NCI-H82 treated with DMSO at 0.1 percent for 48 hours (cell line): ENCODE data around the gene EMILIN2.
"Not testable (repeated sequence)": the region's sequence is repeated elsewhere in the genome, so short reads cannot be mapped to it uniquely, and the experiment has no call there.

Experiments used
- DNase-seq: peaks from one replicate; lab custom pipeline; 2025; ENCODE audit not compliant: unreplicated experiment; lab: John Stamatoyannopoulos, UW

EMILIN2 gene

DNA sequence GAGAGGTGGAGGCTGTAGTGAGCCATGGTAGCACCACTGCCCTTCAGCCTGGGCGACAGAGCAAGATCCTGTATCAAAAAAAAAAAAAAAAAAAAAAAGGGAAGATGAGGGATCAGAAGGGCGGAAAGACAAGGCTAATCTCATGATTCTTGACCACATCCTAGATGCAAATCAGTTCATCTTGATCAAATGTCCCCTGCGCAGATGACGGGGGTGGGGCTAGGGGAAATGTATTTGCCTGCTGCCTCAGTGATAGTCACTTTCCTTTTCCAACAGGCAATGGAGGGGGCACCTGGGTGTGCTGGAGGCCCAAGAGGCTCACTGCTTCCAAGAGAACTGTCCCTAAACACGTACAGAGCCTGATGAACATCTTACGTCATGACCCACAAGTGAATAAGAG, 3.7 kb upstream of the EMILIN2 start:
- no peak for DNase-seq

DNA sequence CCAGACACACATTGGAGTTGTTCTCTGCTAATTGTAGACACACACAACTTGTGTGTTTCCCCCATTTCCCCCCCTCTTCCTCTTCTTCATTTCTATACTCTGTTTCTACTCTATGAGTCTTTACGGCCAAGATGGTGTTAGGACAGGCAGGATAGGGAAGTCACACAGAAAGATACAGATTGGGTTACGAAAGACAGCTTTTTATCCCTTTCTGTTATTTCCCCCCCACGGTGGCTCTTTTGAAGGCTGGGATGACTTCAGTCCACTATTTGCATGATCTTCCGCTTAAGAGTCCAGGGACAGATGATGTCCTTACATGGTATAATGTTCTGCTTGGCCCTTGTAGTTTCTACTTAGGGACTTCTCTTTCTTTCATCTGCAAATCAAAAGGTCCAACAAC, 1.6 kb upstream of the EMILIN2 start:
- DNase-seq = no peak

GRCh38 chr18:2847317-2848246, 776 bp downstream of the EMILIN2 start:
- no peak for DNase-seq

GRCh38 chr18:2848247-2849246, 1.7 kb downstream of the EMILIN2 start:
- no peak for DNase-seq

GRCh38 chr18:2850816-2851215, 4.0 kb downstream of the EMILIN2 start:
- no peak for DNase-seq

GRCh38 chr18:2851771-2852170, 5.0 kb downstream of the EMILIN2 start:
- no peak for DNase-seq

DNA sequence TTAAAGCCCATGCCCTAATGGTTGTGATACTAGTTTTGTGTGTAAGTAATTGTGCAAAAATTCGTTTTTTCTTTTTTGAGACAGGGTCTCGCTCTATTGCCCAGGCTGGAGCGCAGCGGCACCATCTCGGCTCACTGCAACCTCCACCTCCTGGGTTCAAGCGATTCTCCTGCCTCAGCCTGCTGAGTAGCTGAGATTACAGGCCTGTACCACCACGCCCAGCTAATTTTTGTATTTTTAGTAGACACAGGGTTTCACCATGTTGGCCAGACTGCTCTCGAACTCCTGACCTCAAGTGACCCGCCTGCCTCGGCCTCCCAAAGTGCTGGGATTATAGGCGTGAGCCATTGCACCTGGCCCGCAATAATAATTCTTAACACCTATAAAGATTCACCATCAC, 5.7 kb downstream of the EMILIN2 start:
- not testable (repeated sequence) for DNase-seq

DNA sequence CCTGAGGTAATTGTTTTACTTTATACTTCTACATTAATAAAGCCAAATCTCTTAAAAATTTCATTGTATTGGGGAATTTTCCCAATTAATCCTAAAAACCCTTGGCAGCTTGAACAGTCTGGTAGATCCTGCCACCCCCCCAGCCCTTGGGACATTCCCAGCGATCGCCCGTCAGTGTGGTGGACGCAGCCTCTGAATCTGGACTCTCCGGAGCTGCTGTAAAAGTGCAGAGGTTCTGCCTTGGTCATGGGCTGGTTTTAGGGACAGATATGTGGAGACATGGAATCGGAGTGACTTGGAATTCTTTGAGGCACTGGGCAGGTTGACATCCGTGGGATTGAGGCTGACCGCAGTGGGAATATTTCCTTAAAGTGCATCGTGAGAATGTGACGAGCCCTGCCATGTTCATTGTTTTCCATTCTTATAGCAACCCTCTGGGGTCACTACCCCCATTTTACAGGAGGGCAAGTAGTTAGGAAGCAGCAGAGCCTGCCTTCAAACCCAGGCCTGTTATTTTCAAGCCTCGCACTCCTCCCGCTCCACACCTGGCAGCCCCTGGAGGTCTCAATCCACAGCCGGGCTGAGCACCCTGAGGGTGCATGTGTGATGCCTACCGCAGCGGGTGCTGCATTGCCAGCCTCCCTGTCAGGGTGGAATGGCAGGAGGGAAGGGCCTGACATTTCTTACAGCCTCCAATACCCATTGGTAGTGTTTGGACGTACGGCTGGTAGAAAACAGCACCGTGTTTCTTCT, 6.5 kb downstream of the EMILIN2 start:
- DNase-seq = no peak

DNA sequence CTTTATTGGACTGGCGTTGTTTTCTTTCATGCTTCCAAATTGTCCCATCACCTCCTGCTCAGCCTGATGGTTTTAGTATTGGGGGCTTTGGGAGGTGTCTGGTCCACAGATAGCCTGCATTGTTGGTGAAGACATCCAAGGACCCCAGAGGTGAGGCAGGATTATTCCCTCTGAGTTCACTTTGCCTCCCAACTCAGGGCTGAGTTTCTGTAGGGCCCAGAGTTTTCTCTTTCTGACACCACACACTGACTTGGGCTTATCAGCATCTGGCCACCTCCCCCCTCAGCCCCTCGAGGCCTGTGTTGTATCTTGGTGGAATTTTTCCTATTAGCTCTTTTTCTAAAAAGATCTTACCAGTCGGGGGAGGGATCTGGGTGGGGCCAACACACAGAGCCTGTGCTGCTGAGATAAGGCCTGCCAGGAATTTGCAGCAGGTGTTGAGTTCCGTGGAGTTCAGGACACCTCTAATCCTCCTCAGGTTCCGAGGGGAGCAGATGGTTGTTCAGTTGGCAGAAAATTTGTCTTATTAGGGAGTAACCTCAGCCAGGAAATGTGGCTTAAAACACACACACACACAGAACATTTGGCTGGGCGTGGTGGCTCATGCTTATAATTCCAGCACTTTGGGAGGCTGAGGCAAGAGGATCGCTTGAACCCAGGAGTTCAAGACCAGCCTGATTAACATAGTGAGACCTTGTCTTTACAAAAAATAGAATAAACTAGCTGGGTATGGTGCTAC, 7.3 kb downstream of the EMILIN2 start:
- no peak for DNase-seq

DNA sequence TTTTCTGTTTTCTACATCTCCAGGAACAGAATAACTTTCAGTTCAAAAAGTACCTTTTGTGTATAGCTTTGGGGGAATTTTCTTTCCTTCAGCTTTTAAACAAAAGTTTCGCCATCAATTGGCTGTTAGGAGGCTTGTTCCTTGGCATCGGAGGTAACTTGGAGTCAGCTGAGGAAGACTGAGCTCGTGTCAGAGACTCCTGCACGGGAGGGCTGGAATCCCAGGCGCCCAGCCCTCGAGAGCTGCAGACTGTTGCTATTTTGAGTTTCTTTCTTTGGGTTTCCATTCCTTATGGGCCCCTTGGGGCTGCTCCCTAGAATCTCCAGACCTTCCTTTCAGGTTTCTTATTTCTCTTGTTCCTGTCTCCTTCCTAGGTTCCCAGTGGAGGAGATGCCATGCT, 8.1 kb downstream of the EMILIN2 start:
- DNase-seq = no peak

DNA sequence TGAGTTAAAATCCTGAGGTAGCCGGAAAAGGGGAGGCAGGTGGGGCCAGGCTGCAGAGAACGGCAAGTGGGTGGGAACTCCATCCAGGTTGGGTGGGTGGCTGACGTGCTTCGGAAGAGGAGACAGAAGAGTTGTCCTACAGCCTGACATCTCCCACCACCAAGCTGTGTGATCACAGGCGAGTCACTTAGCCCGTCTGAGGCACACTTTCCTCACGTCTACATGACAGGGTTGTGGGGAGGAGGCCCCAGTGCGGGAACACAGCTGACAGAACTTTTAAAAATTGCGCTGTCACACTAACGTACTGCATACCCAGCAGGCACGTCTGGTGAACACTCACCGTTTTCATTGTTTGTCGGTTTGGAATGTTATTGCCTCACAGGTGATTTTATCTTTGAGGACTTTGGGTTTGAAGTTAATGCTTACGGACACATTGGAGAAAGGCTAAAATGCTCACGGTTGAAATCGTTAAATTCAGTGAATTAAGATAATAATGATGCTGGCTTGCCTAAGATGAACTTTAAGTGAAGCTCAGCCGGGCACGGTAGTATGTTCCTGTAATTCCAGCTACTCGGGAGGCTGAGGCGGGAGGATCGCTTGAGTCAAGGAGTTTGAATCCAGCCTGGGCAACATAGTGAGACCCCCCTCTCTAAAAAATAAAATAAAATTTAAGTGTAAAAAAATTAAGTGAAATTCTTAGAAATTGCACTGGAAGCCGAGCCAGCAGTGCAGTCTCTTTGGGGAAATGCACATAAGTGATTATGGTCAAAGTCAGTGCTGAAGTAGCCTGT, 8.9 kb downstream of the EMILIN2 start:
- no peak for DNase-seq

DNA sequence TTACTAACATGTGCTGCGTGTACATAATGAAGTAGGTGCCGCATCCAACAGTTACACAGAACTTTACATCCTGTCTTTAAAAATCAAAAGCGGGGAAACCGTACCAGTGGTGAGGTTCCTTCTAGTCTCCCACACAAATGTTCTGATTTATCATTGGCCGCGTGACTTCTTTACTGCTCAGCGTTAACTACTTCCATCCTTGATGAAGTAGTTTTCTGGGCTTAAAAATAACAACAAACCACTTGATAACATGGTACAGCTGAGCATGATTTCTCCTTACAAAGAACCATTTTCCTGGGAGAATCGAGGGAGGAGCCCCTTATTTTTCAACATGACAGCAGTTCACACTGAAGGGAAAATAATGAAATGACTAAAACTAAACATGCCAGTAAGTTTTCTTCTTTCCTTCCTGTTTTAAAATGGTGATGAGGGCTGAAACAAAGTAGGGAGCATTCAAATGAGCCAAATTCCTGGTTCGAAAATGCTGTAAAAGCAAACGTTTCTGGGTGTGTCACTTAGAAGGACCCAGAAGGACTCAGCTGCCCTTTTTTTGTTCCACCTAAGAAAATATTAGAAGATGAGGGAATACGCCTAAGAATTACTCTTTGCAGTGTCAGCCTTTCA, 9.9 kb downstream of the EMILIN2 start:
- DNase-seq = no peak

GRCh38 chr18:2857491-2858131, 10.8 kb downstream of the EMILIN2 start:
- DNase-seq = no peak

DNA sequence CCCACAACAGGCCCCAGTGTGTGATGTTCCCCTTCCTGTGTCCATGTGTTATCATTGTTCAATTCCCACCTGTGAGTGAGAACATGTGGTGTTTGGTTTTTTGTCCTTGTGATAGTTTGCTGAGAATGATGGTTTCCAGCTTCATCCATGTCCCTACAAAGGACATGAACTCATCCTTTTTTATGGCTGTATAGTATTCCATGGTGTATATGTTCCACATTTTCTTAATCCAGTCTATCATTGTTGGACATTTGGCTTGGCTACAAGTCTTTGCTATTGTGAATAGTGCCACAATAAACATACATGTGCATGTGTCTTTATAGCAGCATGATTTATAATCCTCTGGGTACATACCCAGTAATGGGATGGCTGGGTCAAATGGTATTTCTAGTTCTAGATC, 13.6 kb downstream of the EMILIN2 start:
- DNase-seq = not testable (repeated sequence)

DNA sequence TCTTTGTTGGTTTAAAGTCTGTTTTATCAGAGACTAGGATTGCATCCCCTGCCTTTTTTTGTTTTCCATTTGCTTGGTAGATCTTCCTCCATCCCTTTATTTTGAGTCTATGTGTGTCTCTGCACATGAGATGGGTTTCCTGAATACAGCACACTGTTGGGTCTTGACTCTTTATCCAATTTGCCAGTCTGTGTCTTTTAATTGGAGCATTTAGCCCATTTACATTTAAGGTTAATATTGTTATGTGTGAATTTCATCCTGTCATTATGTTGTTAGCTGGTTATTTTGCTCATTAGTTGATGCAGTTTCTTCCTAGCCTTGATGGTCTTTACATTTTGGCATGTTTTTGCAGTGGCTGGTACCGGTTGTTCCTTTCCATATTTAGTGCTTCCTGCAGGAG, 17.2 kb downstream of the EMILIN2 start:
- DNase-seq = not testable (repeated sequence)

GRCh38 chr18:2866465-2866864, 19.7 kb downstream of the EMILIN2 start:
- DNase-seq = not testable (repeated sequence)

DNA sequence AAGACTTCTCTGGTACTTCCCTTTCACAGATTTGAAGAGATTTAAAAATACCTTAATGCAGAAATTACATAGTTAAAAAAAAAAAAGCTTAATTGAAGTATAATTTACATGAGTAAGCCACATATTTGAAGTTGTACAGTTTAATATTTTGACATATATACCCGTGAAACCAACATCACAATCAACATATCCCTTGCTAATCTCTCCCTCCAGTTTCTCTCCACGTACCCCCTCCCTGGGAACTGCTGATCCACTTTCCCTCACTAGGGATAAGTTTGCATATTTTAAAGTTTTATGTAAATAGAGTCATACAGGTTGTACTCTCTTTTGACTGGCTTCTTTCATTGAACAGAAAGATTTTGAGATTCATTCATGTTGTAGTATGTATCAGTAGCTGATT, 22.4 kb downstream of the EMILIN2 start:
- no peak for DNase-seq

- DNase-seq = no peak
Measured at GRCh38 chr18:2871111-2871720, 24.4 kb downstream of the EMILIN2 start.
